ENCODE results near the gene DCAF17.

DNA sequence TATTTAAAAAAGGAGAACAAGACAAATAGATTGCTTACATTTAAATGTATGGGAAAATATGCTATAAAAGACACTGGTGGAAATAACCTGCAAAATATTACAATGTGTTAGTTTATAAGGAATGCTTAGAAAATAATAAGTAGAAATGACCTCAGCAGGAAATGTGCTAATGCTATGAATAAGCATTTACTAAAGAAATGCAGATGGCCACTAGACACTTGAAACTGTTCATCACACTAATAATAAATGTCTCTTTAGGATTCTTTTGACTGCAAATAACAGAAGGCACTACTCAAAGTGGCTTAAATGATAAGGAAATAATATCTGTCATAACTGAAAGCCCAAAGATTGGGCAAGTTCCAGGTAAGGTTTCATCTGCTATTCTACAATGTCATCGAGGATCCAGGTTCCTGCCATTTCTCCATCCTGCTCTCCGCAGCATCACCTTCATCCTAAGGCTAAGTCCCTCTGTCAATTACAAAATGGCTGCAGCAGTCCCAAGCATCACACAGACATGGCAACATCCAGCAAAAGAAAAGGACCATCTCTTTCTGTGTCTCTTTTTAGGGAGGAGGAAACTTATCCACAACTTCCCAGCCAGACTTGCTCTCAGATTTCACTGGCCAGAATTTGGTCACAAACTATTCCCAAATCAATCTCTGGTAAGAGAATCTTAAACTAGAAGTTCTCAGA is 22.1 kb upstream of the DCAF17 start:
- TF ChIP-seq POLR2A (IDR thresholded peaks at IDR 0.05; ENCODE audit: low read length) (no peak), GATA1 (IDR thresholded peaks at IDR 0.05; ENCODE audit: low read depth, low read length) (no peak)

All from erythroblast (primary cell).